SJSA1 (cell line): ENCODE data around the gene DNASE2. TPM values are rescaled to one million over a fixed set of nuclear protein-coding genes. Genes with fewer than 3 reads are reported as not detected.

Experiments used
- DNase-seq, 2 experiments: peaks; one replicate each; pipeline ENCODE4 v3.0.0-alpha.2; 2015 to 2020; ENCODE audit warnings: low spot score in 2 of 2, low read depth in 1 of 2
- H3K27ac ChIP-seq: fragments of 250-450 bp; sonication (Bioruptor Pico); 2 replicates; pipeline ENCODE4 v1.5.1; 2020; ENCODE audit warnings: mild to moderate bottlenecking, moderate library complexity
- H3K27me3 ChIP-seq: fragments of 250-450 bp; sonication (Bioruptor Pico); replicated peaks from 2 replicates; pipeline ENCODE4 v1.5.1; 2020; ENCODE audit warnings: mild to moderate bottlenecking, moderate library complexity
- H3K36me3 ChIP-seq: fragments of 250-450 bp; sonication (Bioruptor Pico); 2 replicates; pipeline ENCODE4 v1.5.1; 2020; ENCODE audit warnings: mild to moderate bottlenecking
- H3K4me1 ChIP-seq: fragments of 250-450 bp; sonication (Bioruptor Pico); replicated peaks from 2 replicates; pipeline ENCODE4 v1.6.1; 2021; ENCODE audit warnings: mild to moderate bottlenecking
- H3K4me3 ChIP-seq: fragments of 250-450 bp; sonication (Bioruptor Pico); 2 replicates; pipeline ENCODE4 v1.5.1; 2020; ENCODE audit warnings: mild to moderate bottlenecking
- H3K9me3 ChIP-seq: fragments of 250-450 bp; sonication (Bioruptor Pico); replicated peaks from 2 replicates; pipeline ENCODE4 v1.5.1; 2020; ENCODE audit warnings: mild to moderate bottlenecking
- total RNA-seq: library from RNA; depleted of rRNA; stranded (reverse); fragments of >200 nt; shearing (Covaris generic); gene quantifications from 2 replicates; pipeline ENCODE4 v1.2.3, GENCODE V29; 2014

The DNASE2 gene
- total RNA-seq, 1 experiment from 2014 or later = 21.8 TPM

DNA sequence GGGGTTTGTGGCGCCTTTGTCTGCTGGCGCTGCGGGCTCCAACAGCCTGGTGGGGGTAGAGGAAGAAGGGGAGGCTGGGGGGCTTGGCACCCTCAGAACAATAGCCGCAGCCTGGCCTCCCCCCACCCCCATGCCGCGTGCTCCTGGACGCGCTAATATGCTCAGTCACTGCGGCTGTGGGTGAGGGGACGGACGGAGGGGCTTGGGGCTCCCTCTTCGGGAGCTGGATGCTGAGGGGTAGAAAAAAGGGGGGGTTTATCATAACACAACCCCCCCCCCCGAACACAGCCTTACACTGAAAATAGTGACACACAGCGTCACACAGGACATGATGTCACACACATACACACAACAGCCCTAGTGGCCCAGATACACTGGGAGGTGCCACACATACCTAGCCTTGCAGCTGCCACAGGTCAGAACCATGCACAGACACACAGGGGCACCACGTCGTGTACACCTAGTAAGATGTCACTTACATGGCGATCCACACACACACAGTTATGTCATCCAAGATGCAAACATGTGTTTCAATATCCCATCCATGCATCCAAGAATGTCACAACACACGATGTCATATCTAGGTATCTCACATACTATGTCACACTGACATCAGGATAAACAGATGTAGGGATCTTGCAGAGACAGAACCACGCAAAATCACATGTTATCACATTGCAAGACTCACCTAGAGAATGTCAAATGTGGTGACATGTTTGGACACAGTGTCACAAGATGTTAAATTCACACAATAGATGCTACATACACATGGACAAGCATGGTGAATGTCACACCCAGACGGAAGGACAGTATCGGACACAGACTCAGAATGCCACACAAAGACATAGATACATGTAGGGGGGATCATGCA lies 42.1 kb downstream of the DNASE2 start:
- no peaks in the 10 kb centered on the region for H3K9me3 ChIP-seq
- no peaks in the 10 kb centered on the region for H3K36me3 ChIP-seq
- no peak overlapping the region for H3K4me3 ChIP-seq
- no peak overlapping the region for H3K27ac ChIP-seq
- peaks cover 23% of the 10 kb centered on the region for H3K4me1 ChIP-seq
- H3K27me3 ChIP-seq = peaks cover 77% of the 10 kb centered on the region
- no peak for DNase-seq

DNA sequence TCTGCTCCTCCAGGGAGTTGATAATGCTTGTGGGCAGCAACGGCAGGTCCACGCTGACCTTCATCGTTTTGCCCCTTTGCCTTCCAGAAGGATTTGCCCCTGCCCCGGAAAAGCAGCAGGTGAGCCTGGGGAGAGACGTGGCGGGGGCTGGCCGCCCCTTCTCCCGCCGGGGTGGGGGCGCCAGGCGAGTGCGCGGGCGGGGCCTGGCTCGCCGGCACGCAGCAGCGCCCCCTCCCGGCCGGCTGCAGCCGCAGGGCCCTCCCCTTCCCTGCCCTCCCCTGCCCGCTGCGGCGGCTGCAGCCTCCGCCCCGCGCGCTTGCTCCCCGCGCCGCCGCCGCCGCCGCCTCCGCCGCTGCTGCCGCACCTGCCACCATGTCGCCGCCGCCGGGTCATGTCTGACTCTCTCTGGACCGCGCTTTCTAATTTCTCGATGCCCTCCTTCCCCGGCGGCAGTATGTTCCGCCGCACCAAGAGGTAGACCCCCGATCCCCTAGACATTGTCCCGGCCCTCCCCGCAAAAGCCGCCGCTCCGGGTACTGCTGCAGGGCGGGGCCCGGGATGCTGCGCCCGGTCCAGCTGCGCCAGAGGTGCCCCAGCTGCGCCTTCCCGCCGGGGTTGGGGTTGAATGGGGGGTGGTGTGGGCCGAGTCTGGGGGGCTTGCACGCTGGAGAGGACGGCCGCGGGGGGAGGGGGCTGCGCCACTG lies 42.9 kb downstream of the DNASE2 start, which contains the start of gene MAST1:
MAST1 (plus strand) TSS at position 334 of the 704 bp plus-strand sequence; CDS start at position 392, 58 bp downstream.
- H3K4me1 ChIP-seq = peaks cover 27% of the 10 kb centered on the region
- H3K4me3 ChIP-seq = no peak within 1 kb of the TSS
- no peaks in the 10 kb centered on the region for H3K36me3 ChIP-seq
- no peak within 1 kb of the TSS for H3K27ac ChIP-seq
- no peak for DNase-seq
- no peaks in the 10 kb centered on the region for H3K9me3 ChIP-seq
- peaks cover 83% of the 10 kb centered on the region for H3K27me3 ChIP-seq

DNA sequence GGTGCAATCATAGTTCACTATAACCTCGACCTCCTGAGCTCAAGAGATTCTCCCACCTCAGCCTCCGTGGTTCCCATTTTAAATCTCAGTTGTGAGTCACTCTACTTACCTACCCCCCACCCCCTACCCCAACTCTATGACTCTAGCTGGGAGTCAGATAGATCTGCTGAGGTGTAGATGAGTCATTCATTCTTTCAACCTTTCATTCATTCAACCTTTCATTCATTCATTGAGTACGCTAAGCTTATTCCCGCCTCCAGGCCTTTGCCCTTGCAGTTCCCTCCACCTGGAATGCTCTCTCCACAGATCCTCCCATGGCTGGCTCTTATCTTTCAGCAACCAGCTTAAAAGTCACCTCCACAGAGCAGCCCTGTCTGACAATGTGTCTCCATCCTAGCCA lies 44.0 kb downstream of the DNASE2 start:
- H3K4me1 ChIP-seq = peaks cover 29% of the 10 kb centered on the region
- no peak overlapping the region for H3K27ac ChIP-seq
- H3K36me3 ChIP-seq = no peaks in the 10 kb centered on the region
- no peak for DNase-seq
- no peak overlapping the region for H3K4me3 ChIP-seq
- no peaks in the 10 kb centered on the region for H3K9me3 ChIP-seq
- peaks cover 93% of the 10 kb centered on the region for H3K27me3 ChIP-seq

DNA sequence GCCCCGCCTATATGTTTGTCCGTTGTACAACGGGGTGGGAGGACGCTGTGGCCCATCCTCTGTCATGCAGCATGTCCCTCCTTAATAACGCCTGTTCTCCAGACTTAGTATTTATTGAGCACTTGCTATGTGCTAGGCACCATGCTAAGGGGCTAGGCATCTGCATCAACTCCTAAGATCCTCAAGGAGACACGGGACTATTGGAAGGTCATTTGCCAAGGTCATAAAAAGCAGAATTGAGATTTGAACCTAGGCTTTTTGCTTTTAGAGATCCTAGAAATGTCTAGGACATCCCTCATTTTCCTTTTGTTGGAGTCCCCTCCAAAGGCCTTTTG lies 44.8 kb downstream of the DNASE2 start:
- H3K4me1 ChIP-seq = peaks cover 29% of the 10 kb centered on the region
- H3K27ac ChIP-seq = no peak overlapping the region
- DNase-seq = no peak
- 0 out of 2 replicates have a peak, but pooled peaks cover 3% of the 10 kb centered on the region for H3K9me3 ChIP-seq
- H3K27me3 ChIP-seq = peaks cover 96% of the 10 kb centered on the region
- no peak overlapping the region for H3K4me3 ChIP-seq
- H3K36me3 ChIP-seq = no peaks in the 10 kb centered on the region

DNA sequence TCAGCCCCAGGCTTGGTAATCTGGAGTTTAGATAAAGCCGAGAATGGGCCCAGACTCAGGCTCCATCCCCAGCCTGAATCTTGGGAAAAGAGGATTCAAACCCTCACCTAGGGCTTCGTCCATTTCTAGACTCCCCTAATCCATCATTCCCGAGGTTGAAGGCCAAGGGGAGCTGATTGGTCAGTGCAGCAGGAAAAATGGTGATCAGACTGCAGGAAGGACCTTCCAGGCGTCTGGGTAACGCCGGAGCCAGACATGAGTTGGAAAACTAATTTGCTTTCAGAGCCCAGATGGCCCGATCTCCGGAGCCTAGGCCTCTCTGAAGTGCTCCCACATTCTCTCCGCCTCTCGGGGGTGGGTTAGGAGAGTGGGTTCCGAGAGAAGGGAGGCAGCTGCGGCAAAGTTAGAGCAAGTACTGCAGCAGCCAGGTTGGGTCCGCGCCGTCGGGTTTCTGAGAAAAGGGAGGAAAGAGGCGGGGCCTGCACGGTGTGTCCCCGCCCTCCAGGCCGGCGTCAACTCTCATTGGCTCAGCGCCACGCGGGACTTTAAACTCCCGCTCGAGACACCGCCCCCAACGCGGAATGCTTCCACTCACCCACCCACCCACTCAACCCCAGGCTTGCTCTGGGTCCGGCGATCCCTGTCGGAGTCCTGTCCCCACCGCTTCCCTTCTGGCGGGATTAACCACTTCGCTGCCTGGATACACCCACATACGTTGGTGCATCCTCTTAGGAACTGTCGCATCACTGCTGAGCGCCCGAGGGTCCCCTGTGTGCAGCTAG lies 46.1 kb downstream of the DNASE2 start:
- H3K4me1 ChIP-seq = peaks cover 24% of the 10 kb centered on the region
- peaks cover 84% of the 10 kb centered on the region for H3K27me3 ChIP-seq
- H3K27ac ChIP-seq = no peak overlapping the region
- no peaks in the 10 kb centered on the region for H3K36me3 ChIP-seq
- no peak overlapping the region for H3K4me3 ChIP-seq
- 0 out of 2 replicates have a peak, but pooled peaks cover 3% of the 10 kb centered on the region for H3K9me3 ChIP-seq
- DNase-seq = no peak

DNA sequence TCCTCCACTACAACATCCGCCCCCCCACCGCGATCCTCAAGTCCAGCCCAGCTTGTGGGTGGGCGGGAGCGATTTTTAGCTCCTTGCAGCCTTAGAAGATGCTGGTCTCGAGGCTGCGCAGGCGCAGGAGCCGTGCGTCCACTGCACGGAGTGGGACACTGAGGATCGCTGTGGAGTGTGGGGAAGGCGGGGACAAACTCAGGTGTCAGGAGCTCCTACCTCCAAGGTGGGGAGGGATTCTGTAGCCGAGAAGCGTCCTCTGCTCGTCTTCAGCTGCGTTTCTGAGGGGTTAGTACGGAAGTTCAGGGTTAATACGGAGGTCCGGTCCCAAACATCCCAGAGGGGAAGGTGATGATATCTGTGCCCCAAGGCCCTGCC lies 46.7 kb downstream of the DNASE2 start, which contains the start of gene RTBDN:
RTBDN (minus strand) TSS at position 14 of the 378 bp plus-strand sequence. CDS start 4,600 bp downstream, outside the sequence.
- H3K27me3 ChIP-seq = peaks cover 78% of the 10 kb centered on the region
- peak within 1 kb of the TSS; percentile 37 for H3K4me3 ChIP-seq
- no peaks in the 10 kb centered on the region for H3K36me3 ChIP-seq
- H3K4me1 ChIP-seq = peaks cover 24% of the 10 kb centered on the region
- H3K27ac ChIP-seq = no peak within 1 kb of the TSS
- H3K9me3 ChIP-seq = 0 out of 2 replicates have a peak, but pooled peaks cover 3% of the 10 kb centered on the region
- no peak for DNase-seq

DNA sequence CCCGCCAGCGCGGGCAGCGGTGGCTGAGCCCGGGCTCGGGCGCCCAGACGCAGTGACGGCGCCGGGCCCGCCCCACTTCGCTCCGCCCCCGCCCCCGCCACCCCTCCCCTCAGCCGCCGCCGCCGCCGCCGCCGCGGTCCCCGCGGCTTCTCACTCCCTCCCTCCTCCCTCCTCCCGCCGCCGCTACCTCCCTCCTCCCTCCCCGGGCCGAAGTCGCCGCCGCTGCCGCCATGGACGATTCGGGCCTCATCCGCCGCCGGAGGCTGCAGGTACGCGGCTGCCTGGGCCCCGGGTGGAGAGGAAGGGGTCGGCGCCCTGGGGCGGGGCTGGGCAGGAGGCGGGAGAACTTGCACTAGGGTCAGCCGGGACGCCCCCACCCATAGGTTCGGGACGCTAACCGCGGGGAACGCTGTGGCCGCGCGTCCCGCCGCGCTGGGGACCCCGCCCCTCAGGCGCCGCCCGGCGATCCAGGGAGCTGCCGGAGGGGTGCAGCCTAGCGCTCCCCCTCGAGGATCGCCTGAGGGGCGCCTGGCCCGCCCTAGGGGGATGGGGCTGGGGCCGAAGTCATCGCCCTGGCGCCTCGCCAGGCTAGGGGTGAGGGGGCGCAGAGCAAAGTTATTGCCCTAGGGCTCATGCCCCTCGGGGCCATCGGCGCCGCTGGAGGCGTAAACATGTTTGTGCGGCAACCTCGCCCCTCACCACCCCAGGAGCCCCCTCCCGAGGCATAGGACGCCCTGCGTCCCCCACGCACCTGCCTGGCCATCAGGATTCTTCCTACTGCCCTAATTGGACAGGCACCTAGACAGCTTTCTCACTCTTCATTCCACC lies 47.3 kb downstream of the DNASE2 start:
- no peaks in the 10 kb centered on the region for H3K36me3 ChIP-seq
- H3K4me1 ChIP-seq = peaks cover 24% of the 10 kb centered on the region
- H3K9me3 ChIP-seq = 0 out of 2 replicates have a peak, but pooled peaks cover 3% of the 10 kb centered on the region
- no peak overlapping the region for H3K27ac ChIP-seq
- no peak for DNase-seq
- peaks cover 72% of the 10 kb centered on the region for H3K27me3 ChIP-seq
- peak overlapping the region; percentile 37 for H3K4me3 ChIP-seq

DNA sequence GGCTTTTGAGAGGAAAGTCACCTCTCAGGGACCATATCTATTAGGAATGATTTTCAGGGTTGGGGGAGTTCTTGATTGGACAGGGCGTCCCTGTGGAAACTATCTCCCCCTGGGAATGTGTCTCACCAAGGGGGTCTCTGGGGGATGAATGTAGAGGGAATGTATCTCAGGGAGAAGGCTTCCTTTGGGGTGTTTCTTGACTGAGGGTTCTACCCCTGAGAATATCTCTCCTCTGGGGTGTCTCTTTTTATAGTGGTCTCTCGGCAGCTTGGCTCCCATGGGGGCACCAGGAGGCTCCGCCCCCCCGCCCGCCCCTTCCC lies 47.9 kb downstream of the DNASE2 start:
- Histone ChIP-seq H3K4me3 (no peak overlapping the region), H3K4me1 (peaks cover 19% of the 10 kb centered on the region), H3K27me3 (peaks cover 66% of the 10 kb centered on the region), H3K27ac (no peak overlapping the region), H3K9me3 (0 out of 2 replicates have a peak, but pooled peaks cover 3% of the 10 kb centered on the region), H3K36me3 (no peaks in the 10 kb centered on the region)
- no peak for DNase-seq

DNA sequence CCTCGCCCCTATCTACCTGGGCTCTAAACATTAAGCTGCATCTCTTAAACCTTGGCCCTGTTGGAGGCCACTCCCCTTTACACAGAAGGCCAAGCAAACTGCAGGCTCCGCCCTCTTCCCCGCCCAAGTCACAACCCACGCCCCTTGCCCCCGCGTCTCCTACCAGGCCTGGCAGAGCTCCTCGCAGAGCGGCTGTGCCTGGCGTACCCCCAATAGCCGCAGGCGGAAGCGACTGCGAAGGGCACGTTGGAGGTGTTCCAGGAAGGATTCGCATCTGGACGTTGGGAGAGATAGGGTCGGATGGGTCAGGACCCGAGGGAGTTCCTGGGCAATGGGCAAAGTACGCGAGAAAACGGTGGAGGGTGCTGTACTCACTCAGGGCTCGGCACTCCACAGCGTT lies 52.8 kb downstream of the DNASE2 start:
- no peak for DNase-seq
- no peaks in the 10 kb centered on the region for H3K36me3 ChIP-seq
- no peak overlapping the region for H3K27ac ChIP-seq
- peaks cover 23% of the 10 kb centered on the region for H3K27me3 ChIP-seq
- H3K4me3 ChIP-seq = no peak overlapping the region
- peaks cover 3% of the 10 kb centered on the region; the same call in 1 of the 2 replicates for H3K9me3 ChIP-seq
- peaks cover 6% of the 10 kb centered on the region; the same call in 1 of the 2 replicates for H3K4me1 ChIP-seq

DNA sequence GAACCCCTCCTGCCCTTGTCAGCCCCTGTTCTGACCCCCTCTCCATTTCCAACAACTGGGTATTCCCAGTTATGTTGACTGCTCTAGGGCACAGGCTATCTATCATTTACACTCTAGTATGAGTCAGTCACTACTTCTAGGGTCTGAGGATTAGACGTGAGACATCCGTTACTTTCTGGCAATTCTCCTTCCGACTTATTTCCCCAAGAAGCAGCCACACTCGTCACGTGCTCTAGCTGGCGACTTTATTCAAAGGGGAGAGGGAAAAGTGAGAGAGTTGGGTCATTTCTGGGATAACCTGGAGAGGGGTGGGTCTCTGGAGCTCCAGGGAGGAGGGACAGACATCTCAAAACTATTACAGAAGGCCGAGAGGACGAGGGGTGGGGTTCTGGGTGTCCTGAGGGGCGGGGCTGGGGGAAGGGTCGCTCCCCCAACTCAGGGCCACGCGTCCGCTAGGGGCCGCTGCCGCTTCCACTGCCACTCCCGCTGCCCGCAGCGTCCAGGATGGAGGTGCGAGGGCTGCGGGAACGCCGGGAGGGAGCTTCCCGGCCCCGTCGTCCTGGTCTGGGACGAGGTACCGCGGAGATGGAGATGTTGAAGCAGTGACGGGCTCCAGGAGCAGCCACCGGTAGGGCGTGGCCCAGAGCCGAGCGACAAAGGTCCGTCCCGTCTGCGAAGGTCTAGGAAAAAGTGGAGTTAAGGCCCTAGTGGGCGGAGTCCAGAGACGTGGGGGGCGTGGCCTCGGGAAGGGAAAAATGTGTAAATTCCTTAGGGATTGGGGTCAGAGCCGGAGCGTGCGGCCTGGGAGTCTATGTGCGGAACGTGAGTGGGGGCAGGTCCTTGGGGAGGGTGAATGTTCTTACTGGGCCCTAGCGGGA lies 55.8 kb downstream of the DNASE2 start:
- peak in 1 of 2 experiments; percentile 26 for DNase-seq

More for the DNA sequence above, 55.8 kb downstream of the DNASE2 start:
- peaks cover 3% of the 10 kb centered on the region; the same call in 1 of the 2 replicates for H3K4me1 ChIP-seq
- no peak overlapping the region for H3K4me3 ChIP-seq
- no peaks in the 10 kb centered on the region; the same call in 1 of the 2 replicates for H3K9me3 ChIP-seq
- H3K27ac ChIP-seq = no peak overlapping the region
- peaks cover 2% of the 10 kb centered on the region; the same call in 1 of the 2 replicates for H3K27me3 ChIP-seq
- no peaks in the 10 kb centered on the region for H3K36me3 ChIP-seq
